T-helper 1 cell treated with Interleukin-12 subunit alpha and Interleukin-12 subunit beta and Interleukin-4 antibody, amounts not matched to agents 30 μg/mL and 1 μg/mL, for 36 hours (primary cell): ENCODE data around the gene MYL12A.
"Not testable (repeated sequence)": the region's sequence is repeated elsewhere in the genome, so short reads cannot be mapped to it uniquely, and the experiment has no call there.

Experiments
- H3K27ac Mint-ChIP-seq: one replicate; pipeline ENCODE4 v1.8.0; 2021; ENCODE audit warnings: mild to moderate bottlenecking, mixed read lengths
- H3K27me3 Mint-ChIP-seq: one replicate; pipeline ENCODE4 v1.8.0; 2021; ENCODE audit warnings: low read depth, mixed read lengths
- H3K36me3 Mint-ChIP-seq: one replicate; pipeline ENCODE4 v1.8.0; 2021; ENCODE audit warnings: low read depth, mixed read lengths
- H3K4me1 Mint-ChIP-seq: one replicate; pipeline ENCODE4 v1.8.0; 2021; ENCODE audit warnings: low read depth, mixed read lengths
- H3K4me3 Mint-ChIP-seq: one replicate; pipeline ENCODE4 v1.8.0; 2021; ENCODE audit warnings: mild to moderate bottlenecking, moderate library complexity, mixed read lengths
- H3K9me3 Mint-ChIP-seq: one replicate; pipeline ENCODE4 v1.8.0; 2021; ENCODE audit warnings: mixed read lengths

MYL12A gene

GRCh38 chr18:3218819-3219218, 28.8 kb upstream of the MYL12A start:
- peaks cover 6% of the 10 kb centered on the region for H3K27me3 Mint-ChIP-seq
- H3K27ac Mint-ChIP-seq: no peak overlapping the region
- H3K4me1 Mint-ChIP-seq: no peaks in the 10 kb centered on the region
- H3K36me3 Mint-ChIP-seq: no peaks in the 10 kb centered on the region
- H3K9me3 Mint-ChIP-seq: no peaks in the 10 kb centered on the region
- no peak overlapping the region for H3K4me3 Mint-ChIP-seq

GRCh38 chr18:3219241-3219630, 28.4 kb upstream of the MYL12A start:
- H3K27ac Mint-ChIP-seq: no peak overlapping the region
- H3K4me3 Mint-ChIP-seq: no peak overlapping the region
- no peaks in the 10 kb centered on the region for H3K4me1 Mint-ChIP-seq
- H3K27me3 Mint-ChIP-seq: peaks cover 6% of the 10 kb centered on the region
- H3K9me3 Mint-ChIP-seq: no peaks in the 10 kb centered on the region
- H3K36me3 Mint-ChIP-seq: no peaks in the 10 kb centered on the region

- H3K4me1 Mint-ChIP-seq: no peaks in the 10 kb centered on the region
- peaks cover 6% of the 10 kb centered on the region for H3K27me3 Mint-ChIP-seq
- no peak within 1 kb of the TSS for H3K4me3 Mint-ChIP-seq
- H3K9me3 Mint-ChIP-seq: no peaks in the 10 kb centered on the region
- no peak within 1 kb of the TSS for H3K27ac Mint-ChIP-seq
- no peaks in the 10 kb centered on the region for H3K36me3 Mint-ChIP-seq
Observed at GRCh38 chr18:3219631-3220335, 27.8 kb upstream of the MYL12A start, which contains the start of gene MYOM1. TSS of gene MYOM1 (minus strand) at chr18:3219968. CDS start at chr18:3215223, 4,745 bp downstream.

GRCh38 chr18:3220868-3221267, 26.7 kb upstream of the MYL12A start:
- H3K27me3 Mint-ChIP-seq, H3K27ac Mint-ChIP-seq, H3K4me3 Mint-ChIP-seq, H3K36me3 Mint-ChIP-seq, H3K9me3 Mint-ChIP-seq, H3K4me1 Mint-ChIP-seq: not testable (repeated sequence)

GRCh38 chr18:3221496-3221895, 26.1 kb upstream of the MYL12A start:
- Mint-ChIP-seq H3K4me1 (no peaks in the 10 kb centered on the region), H3K27me3 (peaks cover 6% of the 10 kb centered on the region), H3K27ac (no peak overlapping the region), H3K9me3 (no peaks in the 10 kb centered on the region), H3K36me3 (no peaks in the 10 kb centered on the region), H3K4me3 (no peak overlapping the region)

GRCh38 chr18:3223356-3223755, 24.2 kb upstream of the MYL12A start:
- no peak overlapping the region for H3K4me3 Mint-ChIP-seq
- peaks cover 6% of the 10 kb centered on the region for H3K27me3 Mint-ChIP-seq
- no peaks in the 10 kb centered on the region for H3K36me3 Mint-ChIP-seq
- no peak overlapping the region for H3K27ac Mint-ChIP-seq
- no peaks in the 10 kb centered on the region for H3K4me1 Mint-ChIP-seq
- H3K9me3 Mint-ChIP-seq: no peaks in the 10 kb centered on the region

- no peak overlapping the region for H3K4me3 Mint-ChIP-seq
- H3K4me1 Mint-ChIP-seq: no peaks in the 10 kb centered on the region
- H3K27ac Mint-ChIP-seq: no peak overlapping the region
- H3K27me3 Mint-ChIP-seq: peaks cover 6% of the 10 kb centered on the region
- no peaks in the 10 kb centered on the region for H3K36me3 Mint-ChIP-seq
- H3K9me3 Mint-ChIP-seq: no peaks in the 10 kb centered on the region
Observed at GRCh38 chr18:3224223-3224622, 23.4 kb upstream of the MYL12A start.

- no peaks in the 10 kb centered on the region for H3K9me3 Mint-ChIP-seq
- no peaks in the 10 kb centered on the region for H3K27me3 Mint-ChIP-seq
- no peaks in the 10 kb centered on the region for H3K36me3 Mint-ChIP-seq
Observed at GRCh38 chr18:3225588-3225987, 22.0 kb upstream of the MYL12A start.

GRCh38 chr18:3226048-3226447, 21.6 kb upstream of the MYL12A start:
- Mint-ChIP-seq H3K27me3 (no peaks in the 10 kb centered on the region), H3K4me1 (peaks cover 6% of the 10 kb centered on the region), H3K9me3 (no peaks in the 10 kb centered on the region), H3K36me3 (no peaks in the 10 kb centered on the region), H3K27ac (no peak overlapping the region), H3K4me3 (no peak overlapping the region)

More at GRCh38 chr18:3225588-3225987, 22.0 kb upstream of the MYL12A start:
- Mint-ChIP-seq H3K27ac (no peak overlapping the region), H3K4me1 (peaks cover 1% of the 10 kb centered on the region), H3K4me3 (no peak overlapping the region)

GRCh38 chr18:3230401-3231334, 16.9 kb upstream of the MYL12A start:
- Mint-ChIP-seq H3K9me3 (no peaks in the 10 kb centered on the region), H3K4me3 (no peak overlapping the region), H3K27me3 (no peaks in the 10 kb centered on the region), H3K36me3 (no peaks in the 10 kb centered on the region), H3K4me1 (peaks cover 6% of the 10 kb centered on the region), H3K27ac (no peak overlapping the region)

- H3K4me3 Mint-ChIP-seq: no peak overlapping the region
Observed at GRCh38 chr18:3233004-3233403, 14.6 kb upstream of the MYL12A start.

GRCh38 chr18:3233433-3234168, 14.0 kb upstream of the MYL12A start:
- Mint-ChIP-seq H3K4me3 (no peak overlapping the region), H3K36me3 (no peaks in the 10 kb centered on the region), H3K27ac (no peak overlapping the region), H3K27me3 (no peaks in the 10 kb centered on the region), H3K4me1 (peaks cover 6% of the 10 kb centered on the region), H3K9me3 (no peaks in the 10 kb centered on the region)

More at GRCh38 chr18:3233004-3233403, 14.6 kb upstream of the MYL12A start:
- no peak overlapping the region for H3K27ac Mint-ChIP-seq
- H3K9me3 Mint-ChIP-seq: no peaks in the 10 kb centered on the region
- H3K4me1 Mint-ChIP-seq: peaks cover 6% of the 10 kb centered on the region
- no peaks in the 10 kb centered on the region for H3K36me3 Mint-ChIP-seq
- no peaks in the 10 kb centered on the region for H3K27me3 Mint-ChIP-seq

GRCh38 chr18:3234457-3234856, 13.1 kb upstream of the MYL12A start:
- Mint-ChIP-seq H3K36me3 (no peaks in the 10 kb centered on the region), H3K4me1 (peaks cover 6% of the 10 kb centered on the region), H3K27ac (no peak overlapping the region), H3K4me3 (no peak overlapping the region), H3K9me3 (no peaks in the 10 kb centered on the region), H3K27me3 (no peaks in the 10 kb centered on the region)

- H3K27me3 Mint-ChIP-seq: no peaks in the 10 kb centered on the region
- peaks cover 2% of the 10 kb centered on the region for H3K4me1 Mint-ChIP-seq
- H3K27ac Mint-ChIP-seq: no peak overlapping the region
- peaks cover 5% of the 10 kb centered on the region for H3K36me3 Mint-ChIP-seq
- H3K9me3 Mint-ChIP-seq: peaks cover 6% of the 10 kb centered on the region
- H3K4me3 Mint-ChIP-seq: no peak overlapping the region
Observed at GRCh38 chr18:3235846-3236245, 11.8 kb upstream of the MYL12A start.
